ENCODE results near the gene PSMB5. TPM values are rescaled to one million over a fixed set of nuclear protein-coding genes. Genes with fewer than 3 reads are reported as not detected.
A peak's percentile ranks its signal among the peaks of the same experiment; 100 is the strongest.

PSMB5 gene
- total RNA-seq, 1 donor from 2014 or later = 303 TPM

DNA sequence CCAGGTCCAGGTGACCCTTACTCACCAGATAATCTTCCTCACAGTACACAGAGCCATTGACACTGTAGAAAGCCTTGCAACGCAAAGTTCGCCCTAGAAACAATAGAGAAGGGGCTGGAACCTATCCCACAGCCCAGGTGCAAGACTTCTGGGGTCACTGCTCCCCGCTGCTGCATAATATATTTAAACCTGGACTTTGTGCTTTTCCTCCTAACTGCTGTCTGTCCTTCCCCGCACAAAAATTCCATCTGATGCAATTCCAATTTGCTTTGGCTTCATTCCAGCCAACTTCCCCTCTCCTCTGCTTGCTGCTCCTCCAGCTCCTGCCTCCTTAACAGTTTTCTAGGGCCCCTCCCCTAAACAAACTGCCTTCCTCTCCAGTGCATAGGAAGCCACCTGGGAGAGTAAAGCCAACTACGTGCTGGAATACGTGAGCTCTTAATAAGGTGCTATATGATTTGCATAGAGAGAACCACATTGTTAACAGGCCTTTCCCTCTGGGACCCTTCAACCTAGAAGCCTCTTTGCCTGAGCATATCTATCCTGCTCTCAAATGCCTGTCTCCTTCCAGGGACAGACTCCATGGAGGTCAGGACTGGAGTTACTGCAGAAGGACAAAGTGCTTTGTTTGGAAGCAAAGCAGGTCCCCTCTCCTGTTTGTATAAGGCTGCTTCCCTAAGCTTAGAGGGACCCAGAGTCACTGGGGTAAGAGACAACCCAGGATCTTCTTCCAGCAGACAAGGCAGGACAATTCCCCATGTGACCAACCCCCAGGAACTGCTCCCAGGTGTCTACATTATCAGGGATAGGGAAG, 57.9 kb downstream of the PSMB5 start:
- peak; percentile 24 for DNase-seq (ENCODE audit: low read depth)

Other genes with a start within 250 kb of the PSMB5 start
- 63.5 and 76.5 TPM in 2 replicates for gene SLC7A7, start 219.5 kb downstream of the PSMB5 start, total RNA-seq
- gene MRPL52, start 205.0 kb downstream of the PSMB5 start, total RNA-seq = 21.8 and 167 TPM in 2 replicates
- gene MMP14, start 198.3 kb downstream of the PSMB5 start, total RNA-seq = 423 and 532 TPM in 2 replicates
- gene LRP10, start 163.2 kb downstream of the PSMB5 start, total RNA-seq = 81.6 and 106 TPM in 2 replicates
- gene REM2, start 151.7 kb downstream of the PSMB5 start, total RNA-seq = 0.42 and 0.78 TPM in 2 replicates
- 74.9 and 440 TPM in 2 replicates for gene RBM23, start 115.8 kb downstream of the PSMB5 start, total RNA-seq
- 64.1 and 75.9 TPM in 2 replicates for gene PRMT5, start 105.5 kb downstream of the PSMB5 start, total RNA-seq
- gene HAUS4, start 77.8 kb downstream of the PSMB5 start, total RNA-seq = 17.4 and 21.2 TPM in 2 replicates
- gene AJUBA, start 52.3 kb downstream of the PSMB5 start, total RNA-seq = 150 and 178 TPM in 2 replicates
- gene C14orf93, start 24.8 kb downstream of the PSMB5 start, total RNA-seq = 5.5 and 7.2 TPM in 2 replicates
- not detected in 2 replicates for gene PSMB11, start 7.3 kb upstream of the PSMB5 start, total RNA-seq
- gene CDH24, start 22.6 kb upstream of the PSMB5 start, total RNA-seq = 3.2 and 3.7 TPM in 2 replicates
- gene ACIN1, start 60.2 kb upstream of the PSMB5 start, total RNA-seq = 85.4 and 90.4 TPM in 2 replicates
- 28.9 and 40.7 TPM in 2 replicates for gene C14orf119, start 60.6 kb upstream of the PSMB5 start, total RNA-seq
- gene CIROP, start 70.1 kb upstream of the PSMB5 start, total RNA-seq = not detected in 2 replicates
- gene CEBPE, start 84.4 kb upstream of the PSMB5 start, total RNA-seq = not detected in 2 replicates
- gene SLC7A8, start 148.8 kb upstream of the PSMB5 start, total RNA-seq = 1.7 and 4.8 TPM in 2 replicates
- not detected in 2 replicates for gene RNF212B, start 203.0 kb upstream of the PSMB5 start, total RNA-seq